NCI-H2107 (cell line): ENCODE results near the gene MYO1D.
"Not testable (repeated sequence)": the region's sequence is repeated elsewhere in the genome, so short reads cannot be mapped to it uniquely, and the experiment has no call there.

ENCODE experiments used
- DNase-seq: peaks from one replicate; lab custom pipeline; 2025; lab: John Stamatoyannopoulos, UW

Gene MYO1D

DNA sequence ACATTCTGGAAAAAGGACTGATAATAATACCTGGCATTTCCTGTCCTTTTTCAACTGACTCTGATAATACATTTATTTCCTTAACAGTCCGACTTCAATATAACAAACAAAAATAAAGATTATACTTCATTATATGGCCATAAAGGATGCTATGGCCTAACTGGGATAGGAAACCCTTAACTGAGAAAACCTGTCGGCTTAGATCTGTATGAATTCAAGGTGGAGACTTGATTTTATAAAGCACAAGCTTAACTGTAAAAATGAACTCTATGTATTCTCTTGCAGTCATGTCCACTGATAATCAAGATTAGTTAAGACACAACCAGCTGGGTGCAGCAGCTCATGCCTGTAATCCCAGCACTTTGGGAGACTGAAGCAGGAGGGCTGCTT lies 102.2 kb downstream of the MYO1D start:
- no peak for DNase-seq

DNA sequence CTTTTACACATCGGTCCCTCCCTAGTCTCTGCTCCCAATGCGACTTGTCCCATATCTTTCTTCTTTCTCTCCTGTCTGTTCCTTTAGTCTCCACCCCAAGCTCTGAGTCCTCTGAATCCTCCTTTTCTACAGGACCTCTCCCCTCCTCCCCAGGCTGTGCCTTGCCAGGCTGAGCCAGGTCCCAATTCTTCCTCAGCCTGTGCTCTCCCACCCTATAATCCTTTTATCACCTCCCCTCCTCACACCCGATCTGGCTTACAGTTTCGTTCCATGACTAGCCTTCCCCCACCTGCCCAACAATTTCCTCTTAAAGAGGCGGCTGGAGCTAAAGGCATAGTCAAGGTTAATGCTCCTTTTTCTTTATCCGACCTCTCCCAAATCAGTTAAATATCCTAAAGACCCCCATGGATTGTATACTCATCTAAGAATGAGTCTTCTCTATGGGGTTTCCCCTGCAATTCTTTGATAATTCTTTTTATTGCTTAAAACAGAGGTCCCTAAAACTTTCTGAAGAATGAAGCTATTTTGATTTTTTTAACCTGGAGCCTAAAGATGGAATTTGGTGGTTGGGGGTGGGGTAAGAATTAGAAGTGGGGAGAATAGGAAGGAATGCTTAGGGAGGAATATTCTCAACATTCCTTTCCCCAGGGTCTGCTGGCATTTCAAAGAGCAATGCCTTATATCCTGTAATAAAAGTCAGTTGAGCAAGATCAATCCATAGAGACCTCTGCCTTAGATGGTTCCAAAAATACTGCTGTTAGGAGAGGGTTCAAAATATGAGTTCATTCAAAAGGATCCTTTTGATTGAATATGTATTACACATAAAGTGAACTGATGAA lies 102.8 kb downstream of the MYO1D start:
- DNase-seq: no peak

DNA sequence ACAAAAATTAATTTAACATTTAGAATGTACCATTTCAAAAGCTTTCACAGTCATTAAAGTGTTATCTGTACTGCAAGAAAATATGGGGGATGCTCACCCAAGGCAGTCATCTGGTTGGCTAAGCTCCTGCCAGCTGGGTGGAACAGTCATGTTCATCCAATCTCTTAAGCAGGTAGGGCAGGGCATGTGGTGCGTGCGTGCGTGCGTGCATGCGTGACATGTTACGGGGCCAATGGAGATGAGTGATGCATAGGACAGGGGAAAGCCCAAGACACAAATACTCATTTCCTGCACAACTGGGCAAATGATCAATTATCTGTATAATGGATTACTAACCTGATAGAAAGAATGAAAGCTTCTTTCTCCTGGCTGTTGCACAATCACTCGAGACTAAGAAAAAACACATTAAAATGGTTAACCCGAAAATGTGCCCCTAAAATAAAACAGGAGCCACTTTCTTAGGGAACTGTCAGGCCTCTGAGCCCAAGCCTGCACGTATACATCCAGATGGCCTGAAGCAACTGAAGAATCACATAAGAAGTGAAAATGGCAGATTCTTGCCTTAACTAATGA lies 104.4 kb downstream of the MYO1D start:
- DNase-seq: no peak

GRCh38 chr17:32771396-32771795 lies 105.5 kb downstream of the MYO1D start:
- no peak for DNase-seq

- DNase-seq: no peak
Observed at GRCh38 chr17:32769846-32770245, 107.1 kb downstream of the MYO1D start.

DNA sequence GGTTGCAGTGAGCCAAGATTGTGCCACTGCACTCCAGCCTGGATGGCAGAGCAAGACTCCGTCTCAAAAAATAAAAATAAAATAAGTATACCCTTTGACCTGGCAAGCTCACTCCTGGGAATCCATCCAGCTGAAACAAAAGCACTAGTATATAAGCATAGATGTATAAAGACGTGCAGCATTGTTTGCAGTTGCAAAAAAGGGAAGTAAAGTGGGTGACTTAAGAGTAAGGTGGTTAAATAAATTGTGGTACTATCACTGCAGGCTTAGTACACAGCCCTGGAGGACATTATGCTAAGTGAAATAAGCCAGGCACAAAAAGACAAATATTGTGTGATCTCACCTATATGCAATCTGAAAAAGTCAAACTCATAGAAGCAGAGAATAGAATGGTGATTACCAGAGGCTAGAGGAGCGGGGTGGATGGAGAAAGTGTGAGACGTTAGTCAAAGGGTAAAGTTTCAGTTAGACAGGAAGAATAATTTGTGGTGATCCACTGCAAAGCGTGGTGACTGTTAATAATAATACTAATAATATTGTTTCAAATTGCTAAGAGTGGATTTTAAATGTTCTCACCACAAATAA lies 113.0 kb downstream of the MYO1D start:
- no peak for DNase-seq

GRCh38 chr17:32759476-32759875 lies 117.4 kb downstream of the MYO1D start:
- DNase-seq: no peak

DNA sequence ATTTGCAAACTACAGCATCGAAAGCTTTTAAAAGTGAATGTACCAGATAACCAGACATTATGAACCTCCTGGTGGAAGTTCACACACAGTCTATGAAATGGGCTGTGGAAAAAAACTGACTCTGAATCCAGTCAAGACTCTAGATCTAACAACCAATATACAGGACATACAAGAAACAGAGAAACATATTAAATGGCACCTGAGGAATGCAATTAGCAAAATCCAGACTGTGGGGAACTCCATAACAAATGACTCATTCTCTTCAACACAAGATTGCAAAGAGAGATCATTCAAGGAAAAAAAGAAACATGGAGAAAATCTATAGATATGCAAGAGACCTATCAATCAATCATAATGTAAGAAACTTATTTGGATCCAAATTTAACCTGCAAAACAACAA lies 119.0 kb downstream of the MYO1D start:
- no peak for DNase-seq

- DNase-seq: no peak
Observed at GRCh38 chr17:32756696-32757095, 120.2 kb downstream of the MYO1D start.

- DNase-seq: peak; percentile 2
Observed at GRCh38 chr17:32755045-32755805, 121.7 kb downstream of the MYO1D start.

DNA sequence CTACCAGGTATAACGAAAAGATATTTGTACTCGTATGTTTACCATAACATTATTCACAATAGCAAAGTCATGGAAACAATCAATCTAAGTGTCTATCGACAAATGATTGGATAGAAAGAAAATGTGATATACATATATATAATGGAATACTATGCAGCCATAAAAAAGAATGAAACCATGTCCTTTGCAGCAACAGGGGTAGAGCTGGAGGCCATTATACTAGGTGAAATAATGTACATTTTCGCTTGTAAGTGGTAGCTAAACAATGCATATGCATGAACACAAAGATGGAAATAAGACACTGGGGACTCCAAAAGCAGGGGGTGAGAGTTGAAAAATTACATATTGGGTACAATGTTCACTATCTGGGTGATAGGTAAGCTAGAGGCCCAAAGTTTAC lies 124.0 kb downstream of the MYO1D start:
- DNase-seq: no peak

DNA sequence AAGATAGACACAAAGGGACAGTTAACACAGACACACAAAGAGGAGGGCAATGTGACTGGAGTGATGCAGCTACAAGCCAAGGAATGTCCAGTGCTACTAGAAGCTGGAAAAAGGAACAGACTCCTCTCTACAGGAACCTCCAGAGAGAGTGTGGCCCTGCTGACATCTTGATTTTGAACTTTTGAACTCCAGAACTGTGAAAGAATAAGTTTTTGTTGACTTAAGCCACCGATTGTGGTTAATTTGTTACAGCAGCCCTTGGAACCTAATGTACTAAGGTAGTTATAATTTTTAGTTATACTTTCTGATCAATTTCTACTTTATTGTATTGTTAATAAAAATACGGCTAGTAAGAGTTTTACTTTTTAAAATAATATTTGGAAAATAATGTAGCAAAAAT lies 129.1 kb downstream of the MYO1D start:
- DNase-seq: no peak

DNA sequence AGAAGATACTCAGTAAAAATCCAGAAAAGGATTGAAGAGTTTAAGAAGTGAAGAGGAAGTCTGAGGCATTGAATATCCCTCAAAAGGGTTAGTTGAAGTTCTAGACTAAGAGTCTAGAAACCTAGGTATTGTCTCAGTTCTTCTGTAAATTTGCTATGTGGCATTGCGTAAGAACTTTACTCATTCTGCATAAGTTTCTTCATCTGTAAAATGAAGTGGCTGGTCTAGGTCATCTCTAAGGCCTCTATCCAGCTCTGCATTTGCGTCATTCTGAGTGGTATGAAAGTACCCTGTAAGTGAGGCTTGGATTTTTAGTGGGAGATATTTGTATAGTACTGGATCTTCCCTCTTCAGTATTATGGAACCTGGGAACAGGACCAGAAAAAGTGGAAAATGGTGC lies 130.2 kb downstream of the MYO1D start:
- no peak for DNase-seq

- no peak for DNase-seq
Observed at GRCh38 chr17:32746280-32746679, 130.6 kb downstream of the MYO1D start.

DNA sequence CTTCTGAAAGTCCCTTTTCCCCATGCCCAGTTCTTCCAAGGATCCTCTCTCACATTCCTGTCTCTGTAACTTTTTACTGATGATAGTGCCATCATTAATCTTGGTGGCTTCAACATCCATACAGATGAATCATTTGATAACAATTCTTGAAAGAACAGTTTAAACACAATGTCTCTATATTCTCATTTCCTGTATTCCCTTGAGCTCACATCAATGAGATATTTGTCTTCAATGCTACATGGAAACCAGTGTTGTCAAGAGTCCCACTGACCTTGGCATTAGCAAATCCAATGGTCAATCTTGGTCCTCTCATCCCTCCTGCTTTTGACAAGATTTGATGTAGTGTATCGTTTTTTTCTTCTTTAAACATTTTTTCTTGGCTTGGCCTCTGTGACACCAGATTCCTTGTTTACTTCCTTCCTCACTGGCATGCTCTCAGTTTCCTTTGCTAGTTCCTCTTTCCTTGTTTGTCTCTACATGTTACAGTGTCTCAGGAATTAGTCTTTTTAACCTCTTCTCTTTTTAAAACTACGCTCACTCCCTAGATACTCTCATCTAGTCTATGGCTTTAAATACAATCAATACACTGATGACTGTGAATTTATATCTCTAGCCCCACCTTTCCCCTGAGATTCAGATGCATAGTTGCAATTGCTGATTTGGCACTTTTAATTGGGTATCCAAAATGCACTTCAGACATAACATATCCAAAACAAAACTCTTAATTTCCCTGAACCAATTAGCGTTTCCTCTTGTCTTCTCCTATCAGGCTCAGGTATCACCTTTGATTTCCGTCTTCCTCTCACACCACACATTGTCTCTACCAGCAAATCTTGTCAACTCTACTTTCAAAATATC lies 134.0 kb downstream of the MYO1D start:
- DNase-seq: no peak

- no peak for DNase-seq
Observed at GRCh38 chr17:32741381-32741780, 135.5 kb downstream of the MYO1D start.

DNA sequence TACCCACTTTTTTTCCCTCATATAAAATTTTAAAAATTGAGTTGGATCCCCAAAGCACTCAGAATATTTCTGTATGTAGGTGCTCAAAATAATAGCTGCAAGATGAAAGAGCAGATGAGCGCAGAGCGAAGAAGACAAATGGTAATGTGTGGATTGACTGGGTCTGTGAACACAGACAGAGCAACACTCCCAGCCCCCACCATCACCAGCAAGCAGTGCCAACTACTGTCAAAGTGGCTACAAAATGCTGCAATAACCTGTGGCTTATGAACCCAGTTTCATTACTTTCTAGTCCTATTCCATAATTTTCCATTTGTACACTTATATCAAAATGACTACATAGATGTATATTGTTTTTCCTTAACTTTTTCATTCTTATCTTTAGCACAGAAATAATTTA lies 137.2 kb downstream of the MYO1D start:
- no peak for DNase-seq

GRCh38 chr17:32739151-32739550 lies 137.8 kb downstream of the MYO1D start:
- not testable (repeated sequence) for DNase-seq

DNA sequence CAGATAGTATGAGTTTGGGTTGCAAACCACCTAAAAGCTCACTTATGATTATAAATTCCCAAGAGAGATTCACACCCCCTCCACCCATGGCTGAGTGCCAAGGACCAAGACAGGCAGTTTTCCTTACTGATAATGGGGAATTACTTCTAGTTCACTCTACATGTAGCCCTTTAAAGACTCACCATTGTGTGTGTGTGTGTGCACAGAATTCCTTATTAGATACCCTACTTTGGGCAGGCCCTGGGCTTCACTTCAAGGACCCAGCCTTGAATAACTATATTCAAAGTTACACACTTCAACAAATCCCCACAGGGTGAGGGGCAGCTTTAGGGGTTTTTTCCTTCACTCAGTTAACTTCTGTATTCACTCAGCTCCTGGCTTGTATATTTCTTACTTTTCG lies 143.5 kb downstream of the MYO1D start:
- no peak for DNase-seq

- no peak for DNase-seq
Observed at GRCh38 chr17:32732900-32733299, 144.0 kb downstream of the MYO1D start.

GRCh38 chr17:32732296-32732642 lies 144.7 kb downstream of the MYO1D start:
- no peak for DNase-seq
